ENCODE results near the gene ANO2.

- TF ChIP-seq CTCF (IDR thresholded peaks at IDR 0.05 in 4 of 5, conservative IDR thresholded peaks at IDR 0.05 in 1 of 5), result no peak
- TF ChIP-seq POLR2A (IDR thresholded peaks at IDR 0.05), result no peak
These were observed 141.5 kb downstream of the ANO2 start for GRCh38 chr12:5803532-5803931.
